CD4-positive, alpha-beta memory T cell (primary cell): ENCODE measurements around the gene PCNX3. TPM values are rescaled to one million over a fixed set of nuclear protein-coding genes. Genes with fewer than 3 reads are reported as not detected.
A peak's percentile ranks its signal among the peaks of the same experiment; 100 is the strongest.

Experiments
- CTCF ChIA-PET: fragments of 350-600 bp; sonication (Branson Sonifier 250); formaldehyde crosslinking; loops from one replicate; lab custom pipeline; 2021; ENCODE audit warnings: inconsistent platforms; ENCODE audit not compliant: partially characterized antibody; lab: Charles Lee
- POLR2A ChIA-PET: fragments of 350-600 bp; sonication (Branson Sonifier 250); formaldehyde crosslinking; loops from one replicate; lab custom pipeline; 2021; ENCODE audit not compliant: partially characterized antibody; lab: Charles Lee
- DNase-seq, 5 donors: peaks; one replicate each; pipeline versions ENCODE4 v3.0.0 to v3.0.0-alpha.2; 2020 to 2022; ENCODE audit warnings: mixed read lengths in 1 of 5
- H3K27ac ChIP-seq: one replicate; pipeline ENCODE4 v1.7.0; 2013; ENCODE audit warnings: low read depth, low read length
- H3K27me3 ChIP-seq: 2 replicates; pipeline ENCODE4 v1.7.0; 2013; ENCODE audit warnings: mild to moderate bottlenecking, low read length, moderate library complexity; ENCODE audit not compliant: insufficient read depth
- H3K36me3 ChIP-seq: 2 replicates; pipeline ENCODE4 v1.7.0; 2013; ENCODE audit warnings: mild to moderate bottlenecking, low read length, moderate library complexity; ENCODE audit not compliant: insufficient read depth
- H3K4me1 ChIP-seq: 2 replicates; pipeline ENCODE4 v1.7.0; 2013; ENCODE audit warnings: mild to moderate bottlenecking, low read length, moderate library complexity; ENCODE audit not compliant: insufficient read depth
- H3K4me3 ChIP-seq, 2 donors: one replicate each; pipeline ENCODE4 v1.7.0; 2013; ENCODE audit warnings: low read length in 2 of 2, mild to moderate bottlenecking in 1 of 2
- H3K9me3 ChIP-seq, 2 donors: one replicate each; pipeline ENCODE4 v1.7.0; 2013; ENCODE audit warnings: low read length in 2 of 2, control low read depth in 1 of 2; ENCODE audit not compliant: control insufficient read depth in 1 of 2
- H3K27ac Mint-ChIP-seq, 7 donors: one replicate each; pipeline ENCODE4 v1.8.0; 2020 to 2021; ENCODE audit warnings: mixed read lengths in 7 of 7, mild to moderate bottlenecking in 6 of 7, inconsistent platforms in 3 of 7, moderate library complexity in 3 of 7
- H3K27me3 Mint-ChIP-seq, 2 donors: one replicate each; pipeline ENCODE4 v1.8.0; 2020 to 2021; ENCODE audit warnings: mixed read lengths in 2 of 2
- H3K36me3 Mint-ChIP-seq, 2 donors: one replicate each; pipeline ENCODE4 v1.8.0; 2020 to 2021; ENCODE audit warnings: mixed read lengths in 2 of 2, inconsistent platforms in 1 of 2, mild to moderate bottlenecking in 1 of 2
- H3K4me1 Mint-ChIP-seq, 4 donors: one replicate each; pipeline ENCODE4 v1.8.0; 2020 to 2021; ENCODE audit warnings: mixed read lengths in 4 of 4, mild to moderate bottlenecking in 1 of 4
- H3K4me3 Mint-ChIP-seq, 8 donors: one replicate each; pipeline ENCODE4 v1.8.0; 2020 to 2021; ENCODE audit warnings: mixed read lengths in 8 of 8, mild to moderate bottlenecking in 7 of 8, moderate library complexity in 6 of 8, inconsistent platforms in 3 of 8
- H3K9me3 Mint-ChIP-seq, 8 donors: one replicate each; pipeline ENCODE4 v1.8.0; 2020 to 2021; ENCODE audit warnings: mixed read lengths in 8 of 8, mild to moderate bottlenecking in 5 of 8, inconsistent platforms in 3 of 8, moderate library complexity in 1 of 8
- intact Hi-C: fragments of 100-400 bp; cut with micrococcal nuclease; formaldehyde crosslinking; loops from one replicate; pipeline ENCODE4 v1.15.1; 2023
- polyA plus RNA-seq, 2 donors: library from polyadenylated mRNA; unstranded; fragments of 300-500 nt; fragmentation: Illumina TruSeq; gene quantifications; one replicate each; pipeline ENCODE4 v1.2.3, GENCODE V29; 2021
- total RNA-seq, 2 experiments: library from RNA; stranded (reverse); gene quantifications; one replicate each; pipeline ENCODE4 v1.2.3, GENCODE V29; 2021

Gene PCNX3
- 10 to 100 TPM; 63.3 to 66.3 TPM for total RNA-seq
- 1 to 10 TPM in 1 of 2 donors, under 1 TPM in 1; 0.41 to 6.3 TPM for polyA plus RNA-seq

DNA sequence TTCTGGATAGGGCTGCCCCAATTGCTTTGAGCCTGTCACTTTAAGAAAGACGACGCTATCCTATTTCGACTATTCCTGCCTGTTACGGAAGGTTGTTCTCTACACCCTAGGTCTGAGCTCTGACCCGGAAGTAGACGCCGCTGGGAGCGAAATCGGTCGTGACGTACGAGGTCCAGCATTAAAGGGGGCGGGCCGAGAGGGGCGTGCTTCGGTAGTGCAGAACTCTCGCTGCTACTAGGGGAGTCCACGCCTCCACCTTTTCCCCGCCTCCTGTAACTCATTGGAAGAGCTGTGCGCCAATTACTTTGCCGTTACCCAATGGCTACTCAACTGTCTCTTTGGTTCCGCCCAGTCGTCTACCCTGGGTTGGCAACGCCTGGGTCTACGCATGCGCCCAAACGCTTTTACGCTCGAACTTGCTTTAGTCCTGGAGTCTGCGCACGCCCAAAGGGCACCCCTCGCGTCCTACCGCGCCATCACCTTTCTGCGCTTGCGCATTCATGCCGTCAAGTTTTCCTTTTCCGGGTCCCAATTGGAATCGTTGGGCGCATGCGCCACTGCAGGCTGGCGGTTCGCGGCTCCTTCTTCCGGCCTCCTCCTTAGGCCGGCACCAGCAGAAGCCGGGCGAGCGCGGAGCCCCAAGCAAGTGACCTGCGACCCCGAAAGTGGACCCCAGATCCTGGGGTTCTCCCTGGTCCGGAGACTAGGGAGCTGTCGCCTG lies at the start of gene PCNX3:
Gene PCNX3 (plus strand): TSS at position 548 of the 721 bp plus-strand sequence. CDS start 536 bp downstream, outside the sequence.
- no peaks in the 10 kb centered on the region for H3K27me3 ChIP-seq
- Mint-ChIP-seq H3K27me3 (no peaks in the 10 kb centered on the region), H3K36me3 (peaks cover 14 to 42% of the 10 kb centered on the region in 2 donors), H3K4me3 (peak within 1 kb of the TSS; percentile 95 to 99 (median 96)), H3K4me1 (peaks cover 23 to 59% (median 46%) of the 10 kb centered on the region in 4 donors), H3K27ac (peak within 1 kb of the TSS; percentile 90 to 100 (median 99)), H3K9me3 (no peaks in the 10 kb centered on the region)
- peaks cover 33% of the 10 kb centered on the region for H3K36me3 ChIP-seq
- ChIA-PET POLR2A (interaction anchor here (0.6 to 8.1 kb wide), 57 partner anchors 11 to 1821 kb away, joined by 3 to 113 read pairs (median 5); partner anchors contain the start of genes BANF1, CCDC85B, CFL1 and DPF2), CTCF (interaction anchor here (0.7 to 2.3 kb wide), 18 partner anchors 10 to 272 kb away, joined by 3 to 14 read pairs (median 4); partner anchors contain the start of genes EHBP1L1, FAM89B, KAT5 and ZNRD2)
- H3K4me1 ChIP-seq: peaks cover 46% of the 10 kb centered on the region
- H3K4me3 ChIP-seq: peak within 1 kb of the TSS; percentile 74 to 96
- intact Hi-C loops: loop anchor here (1.0 to 5.0 kb wide), 12 partner anchors 23 to 498 kb away; partner anchors contain the start of genes BANF1, CFL1, EIF1AD and KAT5
- peak within 1 kb of the TSS; percentile 96 for H3K27ac ChIP-seq
- DNase-seq: peak; percentile 100
- H3K9me3 ChIP-seq: no peaks in the 10 kb centered on the region

- intact Hi-C loops: no loop called here
- peak overlapping the region; percentile 99 to 100 (median 99) for H3K27ac Mint-ChIP-seq
- peak overlapping the region; percentile 99 for H3K27ac ChIP-seq
- peaks cover 48 to 90% (median 68%) of the 10 kb centered on the region in 4 donors for H3K4me1 Mint-ChIP-seq
- H3K9me3 ChIP-seq: no peaks in the 10 kb centered on the region
- DNase-seq: no peak
- peaks cover 0 to 34% of the 10 kb centered on the region in 2 donors for H3K36me3 Mint-ChIP-seq
- ChIA-PET POLR2A (interaction anchor here (0.6 to 17.1 kb wide), 16 partner anchors 10 to 447 kb away, joined by 3 to 403 read pairs (median 9); partner anchors contain the start of genes FAU, LTBP3, MALAT1 and MAP3K11), CTCF (interaction anchor here (0.7 to 4.8 kb wide), 5 partner anchors 8 to 46 kb away, joined by 3 to 66 read pairs (median 6); partner anchors contain the start of gene PCNX3)
- peak overlapping the region; percentile 97 to 100 (median 98) for H3K4me3 Mint-ChIP-seq
- peak overlapping the region; percentile 59 to 94 for H3K4me3 ChIP-seq
- peaks cover 0 to 3% of the 10 kb centered on the region in 2 donors for H3K27me3 Mint-ChIP-seq
- H3K9me3 Mint-ChIP-seq: no peaks in the 10 kb centered on the region
- H3K4me1 ChIP-seq: peaks cover 77% of the 10 kb centered on the region
- H3K27me3 ChIP-seq: no peaks in the 10 kb centered on the region
- no peaks in the 10 kb centered on the region for H3K36me3 ChIP-seq
These were observed 46.2 kb upstream of the PCNX3 start for GRCh38 chr11:65569164-65569972.

- intact Hi-C loops: loop anchor here (1.0 to 5.0 kb wide), 6 partner anchors 12 to 543 kb away; partner anchors contain the start of genes BANF1, EIF1AD, LTBP3 and PCNX3
- H3K4me1 Mint-ChIP-seq: peaks cover 44 to 92% (median 65%) of the 10 kb centered on the region in 4 donors
These were observed 45.3 kb upstream of the PCNX3 start, which contains the start of gene ZNRD2 for GRCh38 chr11:65569973-65570918. TSS of gene ZNRD2 (plus strand) at chr11:65570477. CDS start at chr11:65570492, 15 bp downstream.

DNA sequence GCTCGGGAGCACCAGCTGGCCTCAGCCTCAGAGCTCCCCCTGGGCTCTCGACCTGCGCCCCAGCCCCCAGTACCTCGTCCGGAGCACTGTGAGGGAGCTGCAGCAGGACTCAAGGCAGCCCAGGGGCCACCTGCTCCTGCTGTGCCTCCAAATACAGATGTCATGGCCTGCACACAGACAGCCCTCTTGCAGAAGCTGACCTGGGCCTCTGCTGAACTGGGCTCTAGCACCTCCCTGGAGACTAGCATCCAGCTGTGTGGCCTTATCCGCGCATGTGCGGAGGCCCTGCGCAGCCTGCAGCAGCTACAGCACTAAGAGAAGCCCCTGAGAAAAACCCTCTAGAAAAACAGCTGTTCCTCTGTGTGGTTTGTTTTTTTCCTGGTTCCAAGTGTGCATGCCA lies 44.2 kb upstream of the PCNX3 start:
- Mint-ChIP-seq H3K4me3 (peak overlapping the region; percentile 90 to 100 (median 98)), H3K36me3 (peaks cover 0 to 45% of the 10 kb centered on the region in 2 donors), H3K27me3 (peaks cover 0 to 3% of the 10 kb centered on the region in 2 donors), H3K4me1 (peaks cover 36 to 86% (median 58%) of the 10 kb centered on the region in 4 donors), H3K9me3 (no peaks in the 10 kb centered on the region), H3K27ac (peak overlapping the region; percentile 93 to 100 (median 96))
- Histone ChIP-seq H3K9me3 (no peaks in the 10 kb centered on the region), H3K27me3 (no peaks in the 10 kb centered on the region), H3K4me3 (peak overlapping the region; percentile 71 to 94), H3K36me3 (no peaks in the 10 kb centered on the region), H3K4me1 (peaks cover 68% of the 10 kb centered on the region), H3K27ac (peak overlapping the region; percentile 99)
- CTCF ChIA-PET: interaction anchor here (1.3 to 4.8 kb wide), 9 partner anchors 14 to 44 kb away, joined by 4 to 66 read pairs (median 13); partner anchors contain the start of genes MAP3K11 and PCNX3
- no peak for DNase-seq
- POLR2A ChIA-PET: interaction anchor here (0.9 to 17.1 kb wide), 14 partner anchors 12 to 288 kb away, joined by 3 to 403 read pairs (median 22); partner anchors contain the start of genes CFL1, LTBP3, MALAT1 and MAP3K11
- intact Hi-C loops: loop anchor here (5.0 kb wide), 2 partner anchors 144 to 544 kb away; partner anchors contain the start of gene SNX15

More at GRCh38 chr11:65569973-65570918, 45.3 kb upstream of the PCNX3 start, which contains the start of gene ZNRD2:
- peak; percentile 98 to 99 (median 99) for DNase-seq
- Histone ChIP-seq H3K27ac (peak within 1 kb of the TSS; percentile 99), H3K4me1 (peaks cover 75% of the 10 kb centered on the region), H3K36me3 (no peaks in the 10 kb centered on the region), H3K27me3 (no peaks in the 10 kb centered on the region), H3K9me3 (no peaks in the 10 kb centered on the region), H3K4me3 (peak within 1 kb of the TSS; percentile 71 to 94)
- peaks cover 0 to 41% of the 10 kb centered on the region in 2 donors for H3K36me3 Mint-ChIP-seq
- H3K9me3 Mint-ChIP-seq: no peaks in the 10 kb centered on the region
- peak within 1 kb of the TSS; percentile 99 to 100 (median 99) for H3K27ac Mint-ChIP-seq
- POLR2A ChIA-PET: interaction anchor here (0.6 to 17.1 kb wide), 18 partner anchors 11 to 448 kb away, joined by 3 to 403 read pairs (median 7); partner anchors contain the start of genes CFL1, FAU, LTBP3 and MALAT1
- CTCF ChIA-PET: interaction anchor here (0.7 to 4.8 kb wide), 6 partner anchors 9 to 45 kb away, joined by 3 to 66 read pairs (median 6); partner anchors contain the start of gene PCNX3
- H3K27me3 Mint-ChIP-seq: peaks cover 0 to 3% of the 10 kb centered on the region in 2 donors
- peak within 1 kb of the TSS; percentile 97 to 100 (median 98) for H3K4me3 Mint-ChIP-seq

DNA sequence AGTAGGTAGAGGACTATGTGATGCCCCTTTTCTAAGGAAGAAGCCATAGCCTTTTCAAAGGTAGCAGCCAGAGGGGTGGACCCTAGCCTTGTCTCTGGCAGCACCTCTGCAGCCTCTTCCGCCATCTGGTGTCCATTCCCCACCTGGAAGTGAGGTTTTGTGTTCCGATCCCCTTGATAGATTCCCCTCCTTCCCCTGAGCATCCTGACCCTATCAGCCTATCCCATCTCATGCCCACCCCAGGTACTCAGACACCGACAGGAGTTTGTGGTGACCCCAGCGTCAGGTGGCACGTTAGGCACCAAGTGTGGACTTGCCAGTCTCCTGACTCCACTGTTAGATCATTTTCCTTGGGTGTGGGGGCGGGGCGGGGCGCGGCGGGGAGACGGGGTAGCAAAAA lies 43.6 kb upstream of the PCNX3 start:
- H3K27ac Mint-ChIP-seq: peak overlapping the region; percentile 93 to 100 (median 96)
- H3K9me3 Mint-ChIP-seq: no peaks in the 10 kb centered on the region
- Histone ChIP-seq H3K4me3 (peak overlapping the region; percentile 6 to 89), H3K27me3 (no peaks in the 10 kb centered on the region), H3K9me3 (no peaks in the 10 kb centered on the region), H3K36me3 (no peaks in the 10 kb centered on the region), H3K27ac (peak overlapping the region; percentile 99), H3K4me1 (peaks cover 68% of the 10 kb centered on the region)
- H3K4me1 Mint-ChIP-seq: peaks cover 31 to 86% (median 56%) of the 10 kb centered on the region in 4 donors
- H3K4me3 Mint-ChIP-seq: peak overlapping the region; percentile 90 to 100 (median 98)
- H3K36me3 Mint-ChIP-seq: peaks cover 0 to 49% of the 10 kb centered on the region in 2 donors
- peak in 1 of 5 donors; percentile 51 for DNase-seq
- H3K27me3 Mint-ChIP-seq: peaks cover 0 to 3% of the 10 kb centered on the region in 2 donors
- ChIA-PET CTCF (interaction anchor here (0.6 to 4.8 kb wide), 13 partner anchors 11 to 43 kb away, joined by 3 to 66 read pairs (median 7); partner anchors contain the start of genes MAP3K11 and PCNX3), POLR2A (interaction anchor here (0.6 to 17.1 kb wide), 27 partner anchors 12 to 328 kb away, joined by 3 to 403 read pairs (median 6); partner anchors contain the start of genes CFL1, FOSL1, LTBP3 and MALAT1)
- intact Hi-C loops: loop anchor here (5.0 kb wide), 2 partner anchors 145 to 545 kb away; partner anchors contain the start of gene SNX15
